ENCODE results near the gene CRTC3.
"Not testable (repeated sequence)": the region's sequence is repeated elsewhere in the genome, so short reads cannot be mapped to it uniquely, and the experiment has no call there.

Gene CRTC3

GRCh38 chr15:90497376-90497775 is 32.3 kb upstream of the CRTC3 start:
- Histone ChIP-seq H3K4me3 (ENCODE audit: low read depth, low read length) (no peak overlapping the region), H3K9ac (ENCODE audit: low read depth, low read length) (no peak overlapping the region), H3K4me1 (ENCODE audit: control insufficient read depth, insufficient read depth, low read length) (no peaks in the 10 kb centered on the region), H3K27me3 (ENCODE audit: control insufficient read depth, insufficient read depth, low read length) (no peaks in the 10 kb centered on the region), H3K36me3 (ENCODE audit: control insufficient read depth, insufficient read depth, low read length) (peaks cover 92% of the 10 kb centered on the region), H3K27ac (ENCODE audit: low read depth, low read length) (no peak overlapping the region), H3K9me3 (ENCODE audit: control insufficient read depth, insufficient read depth, low read length) (no peaks in the 10 kb centered on the region)

DNA sequence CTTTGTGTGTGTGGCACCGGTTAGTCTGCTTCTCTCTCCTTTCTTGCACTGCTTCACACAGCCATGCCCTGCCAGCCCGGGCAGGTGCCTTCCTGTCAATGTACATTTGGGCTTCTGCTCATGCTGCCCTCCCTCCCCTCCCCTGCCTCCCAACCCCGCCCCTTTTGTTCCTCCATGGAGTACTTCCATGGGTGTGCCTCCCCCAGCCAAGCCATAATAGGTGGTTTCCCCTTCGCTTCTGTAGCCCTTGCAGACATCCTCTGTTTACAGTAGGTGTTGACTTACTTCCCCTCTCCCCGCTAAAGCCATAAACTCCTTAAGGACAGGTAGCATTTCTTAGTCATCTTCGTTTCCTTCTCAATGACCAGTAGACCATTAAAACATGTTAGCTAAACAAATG is 31.8 kb upstream of the CRTC3 start:
- Histone ChIP-seq H3K27ac (ENCODE audit: low read depth, low read length) (no peak overlapping the region), H3K9me3 (ENCODE audit: control insufficient read depth, insufficient read depth, low read length) (no peaks in the 10 kb centered on the region), H3K4me1 (ENCODE audit: control insufficient read depth, insufficient read depth, low read length) (no peaks in the 10 kb centered on the region), H3K27me3 (ENCODE audit: control insufficient read depth, insufficient read depth, low read length) (no peaks in the 10 kb centered on the region), H3K36me3 (ENCODE audit: control insufficient read depth, insufficient read depth, low read length) (peaks cover 87% of the 10 kb centered on the region), H3K9ac (ENCODE audit: low read depth, low read length) (no peak overlapping the region), H3K4me3 (ENCODE audit: low read depth, low read length) (no peak overlapping the region)

DNA sequence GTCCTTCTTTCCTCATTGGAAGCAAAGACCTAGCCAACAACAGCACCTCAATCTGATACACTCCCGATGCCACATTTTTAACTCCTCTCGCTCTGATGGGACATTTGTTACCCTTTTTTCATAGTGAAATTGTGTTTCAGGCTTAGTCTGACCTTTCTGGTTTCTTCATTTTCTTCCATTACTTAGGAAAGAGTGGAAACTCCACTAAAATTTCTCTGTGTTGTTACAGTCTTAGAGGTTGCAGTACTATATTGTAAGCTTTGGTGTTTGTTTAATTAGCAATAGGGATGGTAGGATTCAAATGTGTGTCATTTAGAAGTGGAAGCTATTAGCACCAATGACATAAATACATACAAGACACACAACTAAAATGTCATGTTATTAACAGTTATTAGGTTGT is 29.6 kb upstream of the CRTC3 start:
- Histone ChIP-seq H3K27me3 (ENCODE audit: control insufficient read depth, insufficient read depth, low read length) (no peaks in the 10 kb centered on the region), H3K9ac (ENCODE audit: low read depth, low read length) (no peak overlapping the region), H3K36me3 (ENCODE audit: control insufficient read depth, insufficient read depth, low read length) (peaks cover 64% of the 10 kb centered on the region), H3K4me1 (ENCODE audit: control insufficient read depth, insufficient read depth, low read length) (no peaks in the 10 kb centered on the region), H3K9me3 (ENCODE audit: control insufficient read depth, insufficient read depth, low read length) (no peaks in the 10 kb centered on the region), H3K27ac (ENCODE audit: low read depth, low read length) (no peak overlapping the region), H3K4me3 (ENCODE audit: low read depth, low read length) (no peak overlapping the region)

- H3K9ac ChIP-seq (ENCODE audit: low read depth, low read length), result no peak overlapping the region
- no peaks in the 10 kb centered on the region for H3K4me1 ChIP-seq (ENCODE audit: control insufficient read depth, insufficient read depth, low read length)
- H3K27me3 ChIP-seq (ENCODE audit: control insufficient read depth, insufficient read depth, low read length), result no peaks in the 10 kb centered on the region
- peaks cover 50% of the 10 kb centered on the region for H3K36me3 ChIP-seq (ENCODE audit: control insufficient read depth, insufficient read depth, low read length)
- no peak overlapping the region for H3K4me3 ChIP-seq (ENCODE audit: low read depth, low read length)
- H3K9me3 ChIP-seq (ENCODE audit: control insufficient read depth, insufficient read depth, low read length), result no peaks in the 10 kb centered on the region
- H3K27ac ChIP-seq (ENCODE audit: low read depth, low read length), result no peak overlapping the region
Measured at GRCh38 chr15:90501898-90502297, 27.8 kb upstream of the CRTC3 start.

DNA sequence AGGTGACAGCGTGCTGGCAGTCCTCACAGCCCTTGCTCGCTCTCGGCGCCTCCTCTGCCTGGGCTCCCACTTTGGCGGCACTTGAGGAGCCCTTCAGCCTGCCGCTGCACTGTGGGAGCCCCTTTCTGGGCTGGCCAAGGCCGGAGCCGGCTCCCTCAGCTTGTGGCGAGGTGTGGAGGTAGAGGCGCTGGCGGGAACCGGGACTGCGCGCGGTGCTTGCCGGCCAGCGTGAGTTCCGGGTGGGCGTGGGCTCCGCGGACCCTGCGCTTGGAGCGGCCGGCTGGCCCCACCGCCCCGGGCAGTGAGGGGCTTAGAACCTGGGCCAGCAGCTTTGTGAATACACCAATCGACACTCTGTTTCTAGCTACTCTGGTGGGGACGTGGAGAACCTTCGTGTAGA is 18.9 kb upstream of the CRTC3 start:
- not testable (repeated sequence) for H3K9me3 ChIP-seq (ENCODE audit: control insufficient read depth, insufficient read depth, low read length); H3K4me1 ChIP-seq (ENCODE audit: control insufficient read depth, insufficient read depth, low read length); H3K36me3 ChIP-seq (ENCODE audit: control insufficient read depth, insufficient read depth, low read length); H3K27ac ChIP-seq (ENCODE audit: low read depth, low read length); H3K9ac ChIP-seq (ENCODE audit: low read depth, low read length); H3K27me3 ChIP-seq (ENCODE audit: control insufficient read depth, insufficient read depth, low read length); H3K4me3 ChIP-seq (ENCODE audit: low read depth, low read length)

GRCh38 chr15:90511211-90511618 is 18.5 kb upstream of the CRTC3 start:
- not testable (repeated sequence) for H3K27ac ChIP-seq (ENCODE audit: low read depth, low read length); H3K4me1 ChIP-seq (ENCODE audit: control insufficient read depth, insufficient read depth, low read length); H3K9me3 ChIP-seq (ENCODE audit: control insufficient read depth, insufficient read depth, low read length); H3K9ac ChIP-seq (ENCODE audit: low read depth, low read length); H3K36me3 ChIP-seq (ENCODE audit: control insufficient read depth, insufficient read depth, low read length); H3K27me3 ChIP-seq (ENCODE audit: control insufficient read depth, insufficient read depth, low read length); H3K4me3 ChIP-seq (ENCODE audit: low read depth, low read length)

DNA sequence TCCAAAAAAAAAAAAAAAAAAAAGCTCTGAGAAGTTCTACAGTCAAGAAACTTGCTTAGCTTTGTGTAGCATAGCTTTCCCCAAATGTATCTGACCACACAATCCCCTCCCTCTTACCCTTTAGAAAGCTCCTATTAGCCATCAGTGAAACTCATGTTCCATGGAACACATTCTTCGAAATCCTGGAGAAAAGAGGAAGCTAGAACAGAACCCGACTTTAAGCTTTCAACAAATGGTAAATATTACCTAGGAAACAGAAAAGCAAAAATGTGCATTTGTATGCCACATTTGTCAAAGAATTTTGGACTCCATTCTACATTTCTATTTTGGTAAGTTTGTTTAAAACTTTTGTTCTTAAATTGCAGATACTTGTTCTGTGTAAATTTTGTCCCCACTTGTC is 17.4 kb upstream of the CRTC3 start:
- Histone ChIP-seq H3K27ac (ENCODE audit: low read depth, low read length) (no peak overlapping the region), H3K9me3 (ENCODE audit: control insufficient read depth, insufficient read depth, low read length) (peaks cover 3% of the 10 kb centered on the region; the same call in 1 of the 2 replicates)

GRCh38 chr15:90512981-90513380 is 16.7 kb upstream of the CRTC3 start:
- H3K9me3 ChIP-seq (ENCODE audit: control insufficient read depth, insufficient read depth, low read length), result peaks cover 3% of the 10 kb centered on the region; the same call in 1 of the 2 replicates
- H3K4me1 ChIP-seq (ENCODE audit: control insufficient read depth, insufficient read depth, low read length), result no peaks in the 10 kb centered on the region

More for the DNA sequence above, 17.4 kb upstream of the CRTC3 start:
- H3K27me3 ChIP-seq (ENCODE audit: control insufficient read depth, insufficient read depth, low read length), result no peaks in the 10 kb centered on the region
- no peak overlapping the region for H3K9ac ChIP-seq (ENCODE audit: low read depth, low read length)
- no peaks in the 10 kb centered on the region for H3K4me1 ChIP-seq (ENCODE audit: control insufficient read depth, insufficient read depth, low read length)
- H3K4me3 ChIP-seq (ENCODE audit: low read depth, low read length), result no peak overlapping the region
- no peaks in the 10 kb centered on the region for H3K36me3 ChIP-seq (ENCODE audit: control insufficient read depth, insufficient read depth, low read length)

GRCh38 chr15:90513448-90513847 is 16.3 kb upstream of the CRTC3 start:
- no peaks in the 10 kb centered on the region for H3K36me3 ChIP-seq (ENCODE audit: control insufficient read depth, insufficient read depth, low read length)
- H3K4me1 ChIP-seq (ENCODE audit: control insufficient read depth, insufficient read depth, low read length), result no peaks in the 10 kb centered on the region
- no peak overlapping the region for H3K4me3 ChIP-seq (ENCODE audit: low read depth, low read length)
- H3K9me3 ChIP-seq (ENCODE audit: control insufficient read depth, insufficient read depth, low read length), result peaks cover 3% of the 10 kb centered on the region; the same call in 1 of the 2 replicates
- no peak overlapping the region for H3K27ac ChIP-seq (ENCODE audit: low read depth, low read length)
- H3K9ac ChIP-seq (ENCODE audit: low read depth, low read length), result no peak overlapping the region
- no peaks in the 10 kb centered on the region for H3K27me3 ChIP-seq (ENCODE audit: control insufficient read depth, insufficient read depth, low read length)

More at GRCh38 chr15:90512981-90513380, 16.7 kb upstream of the CRTC3 start:
- H3K4me3 ChIP-seq (ENCODE audit: low read depth, low read length), result no peak overlapping the region
- H3K27me3 ChIP-seq (ENCODE audit: control insufficient read depth, insufficient read depth, low read length), result no peaks in the 10 kb centered on the region
- H3K9ac ChIP-seq (ENCODE audit: low read depth, low read length), result no peak overlapping the region
- no peak overlapping the region for H3K27ac ChIP-seq (ENCODE audit: low read depth, low read length)
- H3K36me3 ChIP-seq (ENCODE audit: control insufficient read depth, insufficient read depth, low read length), result no peaks in the 10 kb centered on the region

GRCh38 chr15:90513893-90514292 is 15.8 kb upstream of the CRTC3 start:
- not testable (repeated sequence) for H3K9ac ChIP-seq (ENCODE audit: low read depth, low read length); H3K4me1 ChIP-seq (ENCODE audit: control insufficient read depth, insufficient read depth, low read length); H3K9me3 ChIP-seq (ENCODE audit: control insufficient read depth, insufficient read depth, low read length); H3K36me3 ChIP-seq (ENCODE audit: control insufficient read depth, insufficient read depth, low read length); H3K27me3 ChIP-seq (ENCODE audit: control insufficient read depth, insufficient read depth, low read length); H3K27ac ChIP-seq (ENCODE audit: low read depth, low read length); H3K4me3 ChIP-seq (ENCODE audit: low read depth, low read length)

- no peak overlapping the region for H3K4me3 ChIP-seq (ENCODE audit: low read depth, low read length)
- no peak overlapping the region for H3K9ac ChIP-seq (ENCODE audit: low read depth, low read length)
- no peaks in the 10 kb centered on the region for H3K36me3 ChIP-seq (ENCODE audit: control insufficient read depth, insufficient read depth, low read length)
- H3K9me3 ChIP-seq (ENCODE audit: control insufficient read depth, insufficient read depth, low read length), result no peaks in the 10 kb centered on the region
- no peaks in the 10 kb centered on the region for H3K27me3 ChIP-seq (ENCODE audit: control insufficient read depth, insufficient read depth, low read length)
- no peak overlapping the region for H3K27ac ChIP-seq (ENCODE audit: low read depth, low read length)
- no peaks in the 10 kb centered on the region for H3K4me1 ChIP-seq (ENCODE audit: control insufficient read depth, insufficient read depth, low read length)
Measured at GRCh38 chr15:90519688-90520087, 10.0 kb upstream of the CRTC3 start.

GRCh38 chr15:90520365-90520764 is 9.4 kb upstream of the CRTC3 start:
- H3K27ac ChIP-seq (ENCODE audit: low read depth, low read length), result no peak overlapping the region
- no peaks in the 10 kb centered on the region for H3K9me3 ChIP-seq (ENCODE audit: control insufficient read depth, insufficient read depth, low read length)
- no peaks in the 10 kb centered on the region for H3K36me3 ChIP-seq (ENCODE audit: control insufficient read depth, insufficient read depth, low read length)
- H3K4me1 ChIP-seq (ENCODE audit: control insufficient read depth, insufficient read depth, low read length), result no peaks in the 10 kb centered on the region
- no peaks in the 10 kb centered on the region for H3K27me3 ChIP-seq (ENCODE audit: control insufficient read depth, insufficient read depth, low read length)
- H3K9ac ChIP-seq (ENCODE audit: low read depth, low read length), result no peak overlapping the region
- no peak overlapping the region for H3K4me3 ChIP-seq (ENCODE audit: low read depth, low read length)

Data from HUES48 (cell line).